Activated CD4-positive, alpha-beta memory T cell treated with anti-CD3 and anti-CD28 coated beads, Interleukin-2, amount 10 ng/mL, durations not matched to agents 7 days and 5 days (primary cell): ENCODE measurements around the gene ZKSCAN4. TPM values are rescaled to one million over a fixed set of nuclear protein-coding genes. Genes with fewer than 3 reads are reported as not detected.
A peak's percentile ranks its signal among the peaks of the same experiment; 100 is the strongest.

Experiments
- CTCF ChIA-PET: fragments of 350-600 bp; sonication (Branson Sonifier 250); formaldehyde crosslinking; loops from one replicate; lab custom pipeline; 2021; ENCODE audit warnings: antibody characterized with exemption, inconsistent platforms; lab: Charles Lee
- POLR2A ChIA-PET: fragments of 350-600 bp; sonication (Branson Sonifier 250); formaldehyde crosslinking; loops from one replicate; lab custom pipeline; 2021; ENCODE audit warnings: antibody characterized with exemption; lab: Charles Lee
- DNase-seq: peaks from one replicate; pipeline ENCODE4 v3.0.0-alpha.2; 2020
- H3K27ac Mint-ChIP-seq: one replicate; pipeline ENCODE4 v1.8.0; 2021; ENCODE audit warnings: mild to moderate bottlenecking, mixed read lengths
- H3K27me3 Mint-ChIP-seq: one replicate; pipeline ENCODE4 v1.8.0; 2021; ENCODE audit warnings: mixed read lengths
- H3K36me3 Mint-ChIP-seq: one replicate; pipeline ENCODE4 v1.8.0; 2021; ENCODE audit warnings: low read depth, mixed read lengths
- H3K4me1 Mint-ChIP-seq: one replicate; pipeline ENCODE4 v1.8.0; 2021; ENCODE audit warnings: mixed read lengths
- H3K4me3 Mint-ChIP-seq: one replicate; pipeline ENCODE4 v1.8.0; 2021; ENCODE audit warnings: mild to moderate bottlenecking, mixed read lengths
- H3K9me3 Mint-ChIP-seq: one replicate; pipeline ENCODE4 v1.8.0; 2021; ENCODE audit warnings: mixed read lengths
- total RNA-seq, 2 experiments: library from RNA; stranded (reverse); gene quantifications; one replicate each; pipeline ENCODE4 v1.2.3, GENCODE V29; 2021

The ZKSCAN4 gene
- total RNA-seq, 2 experiments from 2014 or later: 6.3 to 6.6 TPM

- H3K36me3 Mint-ChIP-seq: peaks cover 7% of the 10 kb centered on the region
- peaks cover 78% of the 10 kb centered on the region for H3K27me3 Mint-ChIP-seq
- no peak for DNase-seq
- POLR2A ChIA-PET: no interaction called here
- no peak overlapping the region for H3K27ac Mint-ChIP-seq
- CTCF ChIA-PET: no interaction called here
- H3K4me3 Mint-ChIP-seq: no peak overlapping the region
- peaks cover 2% of the 10 kb centered on the region for H3K9me3 Mint-ChIP-seq
- peaks cover 28% of the 10 kb centered on the region for H3K4me1 Mint-ChIP-seq
These were observed 36.6 kb downstream of the ZKSCAN4 start for GRCh38 chr6:28215425-28215824.

- peaks cover 2% of the 10 kb centered on the region for H3K9me3 Mint-ChIP-seq
- H3K36me3 Mint-ChIP-seq: peaks cover 11% of the 10 kb centered on the region
- CTCF ChIA-PET: no interaction called here
- peaks cover 29% of the 10 kb centered on the region for H3K4me1 Mint-ChIP-seq
- H3K27me3 Mint-ChIP-seq: peaks cover 80% of the 10 kb centered on the region
- POLR2A ChIA-PET: no interaction called here
- H3K27ac Mint-ChIP-seq: no peak overlapping the region
- peak overlapping the region; percentile 19 for H3K4me3 Mint-ChIP-seq
- DNase-seq: no peak
These were observed 38.9 kb downstream of the ZKSCAN4 start for GRCh38 chr6:28213213-28213523.

- H3K27me3 Mint-ChIP-seq: peaks cover 80% of the 10 kb centered on the region
- DNase-seq: peak; percentile 42
- H3K36me3 Mint-ChIP-seq: peaks cover 14% of the 10 kb centered on the region
- POLR2A ChIA-PET: no interaction called here
- H3K27ac Mint-ChIP-seq: no peak overlapping the region
- CTCF ChIA-PET: no interaction called here
- H3K4me1 Mint-ChIP-seq: peaks cover 34% of the 10 kb centered on the region
- H3K9me3 Mint-ChIP-seq: peaks cover 2% of the 10 kb centered on the region
- H3K4me3 Mint-ChIP-seq: peak overlapping the region; percentile 55
These were observed 39.4 kb downstream of the ZKSCAN4 start for GRCh38 chr6:28212510-28213212.

- Mint-ChIP-seq H3K27me3 (peaks cover 84% of the 10 kb centered on the region), H3K4me1 (peaks cover 41% of the 10 kb centered on the region), H3K36me3 (peaks cover 17% of the 10 kb centered on the region), H3K9me3 (peaks cover 2% of the 10 kb centered on the region), H3K27ac (no peak overlapping the region), H3K4me3 (peak overlapping the region; percentile 55)
- POLR2A ChIA-PET: no interaction called here
- no peak for DNase-seq
- CTCF ChIA-PET: no interaction called here
These were observed 40.1 kb downstream of the ZKSCAN4 start for GRCh38 chr6:28211840-28212509.

GRCh38 chr6:28209753-28210535 lies 42.1 kb downstream of the ZKSCAN4 start:
- ChIA-PET CTCF (interaction anchor here (0.7 kb wide), 1 partner anchor 17 kb away, joined by 3 read pairs; no protein-coding TSS in a partner anchor), POLR2A (no interaction called here)
- Mint-ChIP-seq H3K27ac (no peak overlapping the region), H3K4me3 (no peak overlapping the region), H3K9me3 (peaks cover 2% of the 10 kb centered on the region), H3K36me3 (peaks cover 16% of the 10 kb centered on the region), H3K27me3 (peaks cover 87% of the 10 kb centered on the region), H3K4me1 (peaks cover 36% of the 10 kb centered on the region)
- DNase-seq: no peak

- Mint-ChIP-seq H3K36me3 (peaks cover 16% of the 10 kb centered on the region), H3K4me3 (peak overlapping the region; percentile 75), H3K9me3 (peaks cover 2% of the 10 kb centered on the region), H3K27ac (no peak overlapping the region), H3K27me3 (peaks cover 81% of the 10 kb centered on the region), H3K4me1 (peaks cover 33% of the 10 kb centered on the region)
- no peak for DNase-seq
- CTCF ChIA-PET: no interaction called here
- POLR2A ChIA-PET: interaction anchor here (0.7 to 1.4 kb wide), 2 partner anchors 11 to 21 kb away, joined by 3 to 4 read pairs; no protein-coding TSS in a partner anchor
These were observed 43.9 kb downstream of the ZKSCAN4 start for GRCh38 chr6:28208111-28208659.

GRCh38 chr6:28207510-28208110 lies 44.5 kb downstream of the ZKSCAN4 start:
- Mint-ChIP-seq H3K4me1 (peaks cover 28% of the 10 kb centered on the region), H3K9me3 (peaks cover 2% of the 10 kb centered on the region), H3K36me3 (peaks cover 16% of the 10 kb centered on the region), H3K27me3 (peaks cover 75% of the 10 kb centered on the region), H3K4me3 (peak overlapping the region; percentile 75), H3K27ac (no peak overlapping the region)
- ChIA-PET POLR2A (interaction anchor here (1.4 kb wide), 1 partner anchor 22 kb away, joined by 4 read pairs; no protein-coding TSS in a partner anchor), CTCF (no interaction called here)
- DNase-seq: peak; percentile 35

GRCh38 chr6:28206928-28207509 lies 45.0 kb downstream of the ZKSCAN4 start:
- POLR2A ChIA-PET: interaction anchor here (1.4 kb wide), 1 partner anchor 22 kb away, joined by 4 read pairs; no protein-coding TSS in a partner anchor
- peaks cover 73% of the 10 kb centered on the region for H3K27me3 Mint-ChIP-seq
- H3K4me3 Mint-ChIP-seq: peak overlapping the region; percentile 75
- peaks cover 16% of the 10 kb centered on the region for H3K36me3 Mint-ChIP-seq
- peaks cover 24% of the 10 kb centered on the region for H3K4me1 Mint-ChIP-seq
- no peak overlapping the region for H3K27ac Mint-ChIP-seq
- H3K9me3 Mint-ChIP-seq: peaks cover 2% of the 10 kb centered on the region
- DNase-seq: no peak
- CTCF ChIA-PET: no interaction called here

- H3K4me1 Mint-ChIP-seq: peaks cover 19% of the 10 kb centered on the region
- ChIA-PET POLR2A (no interaction called here), CTCF (no interaction called here)
- H3K27me3 Mint-ChIP-seq: peaks cover 68% of the 10 kb centered on the region
- H3K9me3 Mint-ChIP-seq: peaks cover 2% of the 10 kb centered on the region
- H3K27ac Mint-ChIP-seq: no peak overlapping the region
- H3K36me3 Mint-ChIP-seq: peaks cover 13% of the 10 kb centered on the region
- H3K4me3 Mint-ChIP-seq: no peak overlapping the region
- no peak for DNase-seq
These were observed 45.5 kb downstream of the ZKSCAN4 start for GRCh38 chr6:28206527-28206926.

- Mint-ChIP-seq H3K36me3 (peaks cover 13% of the 10 kb centered on the region), H3K27me3 (peaks cover 62% of the 10 kb centered on the region), H3K27ac (no peak overlapping the region), H3K4me3 (no peak overlapping the region), H3K4me1 (peaks cover 19% of the 10 kb centered on the region), H3K9me3 (peaks cover 2% of the 10 kb centered on the region)
- DNase-seq: no peak
- POLR2A ChIA-PET: no interaction called here
- CTCF ChIA-PET: no interaction called here
These were observed 46.2 kb downstream of the ZKSCAN4 start for GRCh38 chr6:28205879-28206278.

GRCh38 chr6:28203201-28203600 lies 48.9 kb downstream of the ZKSCAN4 start:
- Mint-ChIP-seq H3K36me3 (peaks cover 9% of the 10 kb centered on the region), H3K4me1 (peaks cover 15% of the 10 kb centered on the region), H3K27ac (no peak overlapping the region), H3K9me3 (peaks cover 18% of the 10 kb centered on the region), H3K27me3 (peaks cover 49% of the 10 kb centered on the region), H3K4me3 (no peak overlapping the region)
- POLR2A ChIA-PET: no interaction called here
- no peak for DNase-seq
- CTCF ChIA-PET: no interaction called here

GRCh38 chr6:28200020-28200419 lies 52.0 kb downstream of the ZKSCAN4 start:
- no peak overlapping the region for H3K4me3 Mint-ChIP-seq
- H3K9me3 Mint-ChIP-seq: peaks cover 20% of the 10 kb centered on the region
- no peak for DNase-seq
- POLR2A ChIA-PET: no interaction called here
- H3K4me1 Mint-ChIP-seq: peaks cover 3% of the 10 kb centered on the region
- no peaks in the 10 kb centered on the region for H3K36me3 Mint-ChIP-seq
- CTCF ChIA-PET: no interaction called here
- H3K27me3 Mint-ChIP-seq: peaks cover 26% of the 10 kb centered on the region
- H3K27ac Mint-ChIP-seq: no peak overlapping the region
